Mesodermal cell (in vitro differentiated cells): ENCODE measurements around the gene MTARC1.

Experiments used
- H3K27ac ChIP-seq: 2 replicates; pipeline ENCODE4 v1.7.0; 2013; ENCODE audit warnings: mild to moderate bottlenecking, low read depth, low read length, moderate library complexity; ENCODE audit not compliant: severe bottlenecking
- H3K36me3 ChIP-seq: 2 replicates; pipeline ENCODE4 v1.7.1; 2013; ENCODE audit warnings: mild to moderate bottlenecking, low read length, moderate library complexity; ENCODE audit not compliant: control insufficient read depth, insufficient read depth
- H3K4me1 ChIP-seq: one replicate; pipeline ENCODE4 v1.7.1; 2013; ENCODE audit warnings: mild to moderate bottlenecking, low read length; ENCODE audit not compliant: insufficient read depth, control insufficient read depth, poor library complexity, severe bottlenecking
- H3K4me3 ChIP-seq: 2 replicates; pipeline ENCODE4 v1.7.0; 2013; ENCODE audit warnings: low read length, control low read depth, mild to moderate bottlenecking; ENCODE audit not compliant: insufficient read depth, poor library complexity, severe bottlenecking; ENCODE audit errors: extremely low read depth
- H3K9me3 ChIP-seq: 2 replicates; pipeline ENCODE4 v1.7.1; 2013; ENCODE audit warnings: mild to moderate bottlenecking, low read length, moderate library complexity; ENCODE audit not compliant: control insufficient read depth
- WGBS, 2 experiments: methylation state at CpG; one replicate each; pipeline ENCODE4 v1.1.5; 2013; ENCODE audit warnings: missing lambda C conversion rate in 2 of 2; ENCODE audit not compliant: insufficient coverage in 2 of 2; 5-methylcytosine and 5-hydroxymethylcytosine counted together

The MTARC1 gene

DNA sequence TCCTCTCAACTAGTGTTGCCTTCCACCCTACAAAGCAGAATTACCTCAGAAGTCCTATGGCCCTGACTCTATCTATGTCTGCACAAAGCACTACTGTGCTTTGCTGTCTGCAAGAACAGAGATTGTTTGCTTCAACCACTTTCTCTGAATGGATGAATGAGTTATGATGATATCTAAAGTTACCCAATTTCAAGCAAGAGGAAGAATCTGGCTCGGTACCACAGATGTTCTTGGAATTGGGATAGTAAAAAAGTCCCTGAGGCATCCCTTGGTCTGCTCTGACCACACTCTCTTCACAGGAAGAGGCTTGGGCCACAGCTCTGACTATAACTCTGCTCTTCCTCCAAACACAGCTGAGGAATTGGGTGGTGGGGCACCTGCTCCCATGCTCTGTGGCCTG is 31.2 kb downstream of the MTARC1 start:
- Histone ChIP-seq H3K9me3 (no peaks in the 10 kb centered on the region), H3K36me3 (no peaks in the 10 kb centered on the region), H3K4me3 (no peak overlapping the region), H3K4me1 (peaks cover 22% of the 10 kb centered on the region), H3K27ac (no peak overlapping the region)
- 83 to 100% methylated on average over 1 of the region's 1 CpG for WGBS, 2 experiments

DNA sequence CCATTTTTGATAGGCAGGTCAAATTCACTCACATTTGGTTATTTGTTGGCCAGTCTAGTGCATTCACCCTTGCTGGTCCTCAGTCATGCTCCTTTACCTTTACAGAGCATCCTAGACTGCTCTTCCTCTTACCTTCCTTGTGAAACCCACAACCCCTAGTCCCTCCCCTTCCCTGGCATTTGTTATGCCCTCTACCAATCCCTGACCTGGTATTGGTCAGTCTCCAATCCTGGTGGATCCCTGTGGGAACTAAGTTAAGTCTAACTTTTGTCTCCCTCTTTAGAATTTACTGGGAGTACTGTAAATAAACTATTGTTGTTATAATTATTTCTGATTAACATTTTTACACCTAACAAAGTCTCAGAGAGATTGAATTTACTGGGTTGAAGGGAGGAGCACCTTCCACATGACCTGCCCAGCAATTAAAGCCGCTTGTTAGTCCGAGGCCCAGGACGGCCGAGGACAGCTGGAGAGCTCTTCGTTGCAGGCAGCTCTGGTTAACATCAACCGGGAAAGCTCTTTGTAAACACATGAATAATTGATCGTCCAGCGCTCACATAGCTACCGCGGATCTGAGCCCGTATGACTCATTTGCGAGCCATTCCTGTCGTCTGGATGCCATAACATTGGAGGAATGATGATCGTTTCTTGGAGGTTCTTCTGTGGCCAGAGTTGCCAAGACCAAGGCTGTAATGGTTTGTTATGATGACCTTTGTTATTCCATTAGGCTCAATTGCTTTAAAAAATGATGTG is 31.9 kb downstream of the MTARC1 start:
- peak overlapping the region; percentile 84 for H3K27ac ChIP-seq
- no peaks in the 10 kb centered on the region for H3K36me3 ChIP-seq
- no peak overlapping the region for H3K4me3 ChIP-seq
- WGBS, 2 experiments, result 21 to 36% methylated on average over 10 to 14 of the region's 14 CpGs
- peaks cover 26% of the 10 kb centered on the region for H3K4me1 ChIP-seq
- no peaks in the 10 kb centered on the region for H3K9me3 ChIP-seq

DNA sequence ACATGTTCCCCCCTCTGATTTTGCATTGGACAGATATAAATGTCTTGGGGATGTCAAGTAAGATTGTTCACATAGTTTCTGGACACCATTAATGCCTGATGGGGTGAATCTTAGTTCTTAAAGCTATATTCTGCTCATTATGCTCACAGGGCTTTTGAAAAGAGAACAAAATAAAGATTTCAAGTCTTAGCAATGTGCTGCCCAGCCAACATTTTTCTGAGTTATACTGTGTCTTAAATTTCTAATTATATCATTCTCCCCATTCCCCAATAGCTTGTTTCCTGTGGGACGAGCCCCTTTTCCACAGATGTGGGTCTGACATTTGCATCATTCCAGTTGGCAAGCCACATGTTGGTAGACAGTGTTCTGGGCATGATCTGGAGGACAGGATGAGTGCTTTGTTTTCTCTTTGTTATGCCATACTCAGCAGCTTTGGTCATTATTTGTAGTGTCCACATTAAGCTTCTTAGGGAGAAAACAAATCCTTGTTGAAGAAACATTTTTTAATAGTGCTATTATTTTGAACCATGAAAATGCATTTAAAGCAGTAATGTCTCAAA is 32.8 kb downstream of the MTARC1 start:
- WGBS, 2 experiments, result 100% methylated on average over 1 of the region's 1 CpG; no CpG with 5 or more reads in 1 of the 2 experiments
- Histone ChIP-seq H3K9me3 (no peaks in the 10 kb centered on the region), H3K36me3 (no peaks in the 10 kb centered on the region), H3K4me1 (peaks cover 34% of the 10 kb centered on the region), H3K4me3 (no peak overlapping the region), H3K27ac (peak overlapping the region; percentile 84)

DNA sequence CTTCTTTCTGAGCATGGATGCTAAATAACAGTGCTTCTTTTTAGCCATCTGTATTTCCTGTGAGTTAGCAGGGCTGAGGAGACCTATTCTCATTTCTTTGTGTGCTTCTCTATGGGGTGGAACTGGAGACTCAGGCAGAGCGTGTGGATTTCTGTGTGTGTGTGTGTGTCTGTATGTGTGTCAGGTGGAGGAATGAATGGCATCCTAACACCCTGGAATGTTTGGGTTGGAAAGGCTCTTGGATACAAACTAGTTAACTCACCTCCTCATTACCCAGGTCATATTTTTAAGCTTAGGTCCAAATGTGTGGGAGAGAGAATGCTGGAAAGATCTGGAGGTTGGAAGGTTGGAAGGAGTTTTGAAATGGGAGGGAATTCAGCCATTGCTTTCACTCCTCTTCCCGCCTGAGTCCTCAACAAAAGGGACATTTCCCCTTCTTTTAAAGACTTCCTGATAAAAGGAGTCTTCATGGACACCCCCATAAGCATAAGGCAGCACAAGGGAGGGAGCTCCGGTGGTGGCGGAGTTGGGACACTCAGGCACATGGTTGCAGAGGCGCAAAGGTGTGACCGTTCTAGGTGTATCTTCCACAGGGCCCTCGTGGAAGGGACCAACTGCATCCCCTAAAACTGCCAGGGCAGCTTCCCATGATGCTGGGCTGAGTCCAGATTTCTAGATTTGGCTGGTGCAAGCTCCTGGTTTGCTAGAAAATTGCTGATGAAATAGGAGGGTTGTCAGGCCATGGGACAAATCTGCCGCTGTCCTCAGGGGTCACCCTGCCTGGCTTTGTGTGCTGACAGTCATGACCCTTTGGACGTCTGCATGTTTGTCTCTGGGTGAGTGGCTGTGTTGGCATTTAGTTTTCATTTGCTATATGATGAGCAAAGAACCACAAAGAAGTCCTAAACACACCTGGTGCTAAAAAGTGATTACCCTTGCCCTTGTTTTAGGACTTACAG is 37.6 kb downstream of the MTARC1 start:
- 92 to 97% methylated on average over 6 to 7 of the region's 9 CpGs for WGBS, 2 experiments
- Histone ChIP-seq H3K36me3 (no peaks in the 10 kb centered on the region), H3K4me3 (no peak overlapping the region), H3K27ac (no peak overlapping the region), H3K9me3 (no peaks in the 10 kb centered on the region), H3K4me1 (peaks cover 22% of the 10 kb centered on the region)

DNA sequence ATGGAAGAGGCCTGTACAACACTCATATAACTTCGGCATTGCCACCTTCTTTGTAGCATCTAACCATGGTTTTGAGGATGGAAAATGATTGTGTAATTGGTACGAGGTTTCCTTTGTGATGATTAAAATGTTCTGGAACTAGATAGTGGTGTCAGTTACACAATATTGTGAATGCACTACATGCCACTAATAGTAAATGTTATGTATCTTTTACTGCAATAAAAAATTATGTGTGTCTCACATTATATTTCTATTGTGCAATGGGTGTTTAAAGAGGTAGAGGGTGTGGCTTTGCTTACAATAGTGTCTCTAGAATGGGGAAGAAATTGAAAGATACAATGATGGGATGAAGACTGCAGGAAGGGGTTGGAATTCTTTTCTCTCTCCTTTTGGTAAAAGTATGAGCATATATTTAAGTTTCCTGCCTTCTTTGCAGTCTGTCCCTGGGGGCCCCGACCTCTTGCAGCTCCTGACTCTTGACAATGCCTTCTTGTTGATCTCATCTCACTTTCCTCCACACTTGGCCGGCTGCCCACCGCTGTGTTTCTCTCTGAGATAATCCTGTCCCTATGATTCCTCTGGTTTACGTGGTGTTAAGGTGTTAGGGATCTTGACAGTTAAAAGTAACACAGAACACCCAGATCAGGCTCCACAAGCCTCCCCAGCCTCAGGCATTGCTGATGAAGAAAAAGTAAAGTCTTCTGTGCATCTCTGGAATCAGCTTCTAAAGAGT is 39.3 kb downstream of the MTARC1 start:
- Histone ChIP-seq H3K4me1 (peaks cover 15% of the 10 kb centered on the region), H3K9me3 (no peaks in the 10 kb centered on the region), H3K36me3 (no peaks in the 10 kb centered on the region), H3K27ac (no peak overlapping the region), H3K4me3 (no peak overlapping the region)
- WGBS, 2 experiments, result 60% methylated on average over 1 of the region's 6 CpGs; no CpG with 5 or more reads in 1 of the 2 experiments

DNA sequence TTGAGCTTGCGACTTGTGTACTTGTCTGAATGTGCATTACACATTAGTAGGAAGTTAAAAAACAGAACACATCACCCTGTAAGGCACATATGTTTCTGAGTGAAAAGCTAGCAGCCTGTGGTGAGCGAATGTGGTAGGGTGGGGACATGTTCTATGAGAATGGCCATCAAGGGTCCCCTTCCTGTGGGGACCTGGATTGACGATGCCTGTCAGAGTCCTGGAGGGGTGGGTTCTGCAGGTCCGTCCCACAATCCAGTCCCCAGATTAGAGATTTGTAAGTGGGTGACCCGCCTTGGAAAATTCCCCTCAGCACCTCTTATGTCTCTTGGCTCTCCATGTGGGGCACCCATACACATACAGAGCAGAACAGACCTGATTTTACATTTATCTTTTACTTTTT is 40.0 kb downstream of the MTARC1 start:
- Histone ChIP-seq H3K9me3 (no peaks in the 10 kb centered on the region), H3K27ac (peak overlapping the region; percentile 73), H3K4me3 (no peak overlapping the region), H3K36me3 (no peaks in the 10 kb centered on the region), H3K4me1 (peaks cover 15% of the 10 kb centered on the region)
- 94 to 100% methylated on average over 1 to 3 of the region's 5 CpGs for WGBS, 2 experiments

DNA sequence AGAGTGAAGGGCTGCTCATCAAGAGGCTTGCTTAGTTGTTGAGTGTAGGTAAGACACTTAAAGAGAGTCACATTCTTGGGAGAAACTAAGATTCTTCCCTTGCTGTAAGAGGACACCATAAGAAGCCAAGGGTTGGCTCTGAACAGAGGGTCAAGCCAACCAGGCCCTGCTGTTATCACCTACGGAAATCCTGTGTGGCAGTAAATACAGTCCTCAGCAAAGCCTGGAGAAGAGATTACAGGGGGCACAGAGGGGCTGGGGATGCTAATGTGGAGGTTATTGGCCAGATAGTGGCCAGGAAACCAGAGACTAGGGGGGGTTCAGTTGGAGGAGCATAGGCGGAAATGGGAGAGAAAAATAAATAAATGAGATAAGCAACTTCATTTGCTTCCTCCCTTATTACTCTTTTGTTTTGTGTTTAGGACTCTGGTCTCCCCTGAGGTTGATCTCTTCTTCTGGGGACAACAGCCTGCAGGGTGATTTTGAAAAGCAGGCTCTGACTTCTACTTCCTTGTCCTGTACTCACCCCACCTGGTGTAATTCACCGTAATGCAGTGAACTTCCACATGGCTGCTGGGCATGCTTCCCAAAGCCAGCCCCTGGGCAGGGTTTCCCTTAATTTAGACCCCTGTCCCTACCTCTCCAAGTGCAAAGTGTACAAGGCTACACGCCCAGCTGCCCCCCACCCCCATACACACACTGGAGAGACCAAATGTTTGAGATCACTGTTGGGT is 40.9 kb downstream of the MTARC1 start:
- H3K36me3 ChIP-seq, result no peaks in the 10 kb centered on the region
- WGBS, 2 experiments, result 60 to 74% methylated on average over 2 of the region's 4 CpGs

DNA sequence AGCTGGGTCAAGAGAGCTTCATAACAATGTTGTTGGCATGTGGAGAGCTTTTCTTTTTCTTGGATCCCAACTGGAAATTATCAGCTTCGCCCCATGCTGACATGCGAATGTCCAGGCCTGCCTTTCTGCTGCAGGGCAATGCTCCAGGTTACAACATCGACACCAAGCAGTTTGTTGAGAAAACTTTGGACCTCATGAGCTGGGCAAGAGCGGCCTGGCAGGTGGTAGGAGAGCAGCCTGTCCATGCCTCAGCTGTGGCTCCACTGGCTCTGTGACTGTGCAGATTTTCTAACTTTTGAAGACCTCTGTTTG is 41.4 kb downstream of the MTARC1 start:
- Histone ChIP-seq H3K4me3 (no peak overlapping the region), H3K27ac (peak overlapping the region; percentile 73), H3K36me3 (no peaks in the 10 kb centered on the region), H3K9me3 (no peaks in the 10 kb centered on the region), H3K4me1 (peaks cover 15% of the 10 kb centered on the region)
- 89 to 100% methylated on average over 3 to 4 of the region's 4 CpGs for WGBS, 2 experiments

More for the DNA sequence above, 40.9 kb downstream of the MTARC1 start:
- no peak overlapping the region for H3K4me3 ChIP-seq
- no peaks in the 10 kb centered on the region for H3K9me3 ChIP-seq
- H3K27ac ChIP-seq, result peak overlapping the region; percentile 73
- H3K4me1 ChIP-seq, result peaks cover 15% of the 10 kb centered on the region

DNA sequence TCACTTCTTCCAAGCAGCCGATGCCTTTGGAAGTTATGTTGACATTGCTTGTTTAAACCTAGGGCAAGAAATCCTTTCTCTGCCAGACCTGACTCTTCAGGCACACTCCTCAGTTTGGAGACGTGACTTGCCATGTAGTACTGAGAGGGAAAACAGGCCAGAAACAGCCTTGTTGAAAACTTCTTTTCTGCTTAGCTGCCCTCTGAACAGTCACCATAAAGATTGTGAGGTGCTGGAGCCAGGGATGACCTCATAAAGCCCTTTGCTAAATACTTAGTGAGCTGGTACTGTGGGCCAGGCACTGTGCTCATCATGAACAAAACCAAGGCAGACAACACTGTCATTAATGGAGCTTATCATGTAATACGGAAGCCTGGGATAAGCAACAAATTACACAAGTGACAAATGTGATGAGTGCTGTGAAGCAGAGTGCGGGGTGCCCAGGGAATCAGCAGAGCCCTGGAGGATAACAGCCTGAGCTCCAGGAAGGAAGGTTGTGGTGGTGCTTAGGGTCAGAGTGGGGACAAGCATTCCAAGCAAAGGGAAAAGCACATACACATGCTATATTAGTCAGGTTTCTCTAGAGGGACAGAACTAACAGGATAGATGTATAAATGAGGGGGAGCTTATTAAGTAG is 42.4 kb downstream of the MTARC1 start:
- peak overlapping the region; percentile 50 for H3K27ac ChIP-seq
- no peak overlapping the region for H3K4me3 ChIP-seq
- 63 to 93% methylated on average over 2 to 4 of the region's 4 CpGs for WGBS, 2 experiments
- H3K4me1 ChIP-seq, result peaks cover 6% of the 10 kb centered on the region
- no peaks in the 10 kb centered on the region for H3K9me3 ChIP-seq
- no peaks in the 10 kb centered on the region for H3K36me3 ChIP-seq
